Osteoblast (primary cell): ENCODE results near the gene MC2R. TPM values are rescaled to one million over a fixed set of nuclear protein-coding genes. Genes with fewer than 3 reads are reported as not detected.

Experiments
- DNase-seq: peaks from one replicate; pipeline ENCODE4 v3.0.0; 2011; ENCODE audit warnings: low spot score, mixed read lengths; ENCODE audit not compliant: insufficient read length; ENCODE audit errors: missing footprints
- H2AFZ ChIP-seq: 2 replicates; pipeline ENCODE4 v1.6.0; 2011; ENCODE audit warnings: mild to moderate bottlenecking, low read length
- H3K27ac ChIP-seq: 2 replicates; pipeline ENCODE4 v1.5.1; 2011; ENCODE audit warnings: mild to moderate bottlenecking, low read depth, low read length, moderate library complexity
- H3K27me3 ChIP-seq: 2 replicates; pipeline ENCODE4 v1.6.0; 2012; ENCODE audit warnings: mild to moderate bottlenecking, control low read depth, inconsistent platforms, low read length, moderate library complexity; ENCODE audit not compliant: insufficient read depth
- H3K36me3 ChIP-seq: 2 replicates; pipeline ENCODE4 v1.5.1; 2011; ENCODE audit warnings: mild to moderate bottlenecking, low read length, control low read depth, moderate library complexity; ENCODE audit not compliant: insufficient read depth
- H3K4me1 ChIP-seq: 2 replicates; pipeline ENCODE4 v1.5.1; 2011; ENCODE audit warnings: mild to moderate bottlenecking, low read length, control low read depth, moderate library complexity; ENCODE audit not compliant: insufficient read depth
- H3K4me2 ChIP-seq: 2 replicates; pipeline ENCODE4 v1.6.0; 2011; ENCODE audit warnings: mild to moderate bottlenecking, low read length; ENCODE audit not compliant: insufficient read depth
- H3K4me3 ChIP-seq: fragments of 200-600 bp; sonication (generic); 3 replicates; pipeline ENCODE4 v1.5.1; 2012; ENCODE audit warnings: mild to moderate bottlenecking, low read length, inconsistent platforms; ENCODE audit not compliant: insufficient read depth
- H3K79me2 ChIP-seq: 2 replicates; pipeline ENCODE4 v1.6.0; 2012; ENCODE audit warnings: mild to moderate bottlenecking, low read length, control low read depth, inconsistent platforms; ENCODE audit not compliant: insufficient read depth
- H3K9me3 ChIP-seq: 2 replicates; pipeline ENCODE4 v1.5.1; 2011; ENCODE audit warnings: low read depth, low read length, control low read depth
- H4K20me1 ChIP-seq: 2 replicates; pipeline ENCODE4 v1.6.0; 2012; ENCODE audit warnings: mild to moderate bottlenecking, low read length, control low read depth; ENCODE audit not compliant: insufficient read depth
- total RNA-seq: library from RNA; depleted of rRNA; stranded (reverse); fragments of >200 nt; gene quantifications from 2 replicates; pipeline ENCODE4 v1.2.3, GENCODE V29; 2012
- TF ChIP-seq, protein P1 (sequence below): IDR thresholded peaks from 2 replicates; pipeline ENCODE4 v1.5.1; 2011; ENCODE audit warnings: mild to moderate bottlenecking, low read depth, low read length, moderate library complexity; ENCODE audit errors: extremely low read depth

The MC2R gene
- total RNA-seq, 1 donor, result not detected

GRCh38 chr18:13934676-13935075 is 19.3 kb upstream of the MC2R start:
- Histone ChIP-seq H3K9me3 (peaks cover 2% of the 10 kb centered on the region), H3K79me2 (no peaks in the 10 kb centered on the region), H3K4me1 (no peaks in the 10 kb centered on the region), H3K27me3 (no peaks in the 10 kb centered on the region), H3K36me3 (no peaks in the 10 kb centered on the region), H3K4me3 (no peak overlapping the region), H3K4me2 (no peak overlapping the region), H3K27ac (no peak overlapping the region), H2AFZ (no peak overlapping the region), H4K20me1 (no peaks in the 10 kb centered on the region)
- TF ChIP-seq, protein P1, sequence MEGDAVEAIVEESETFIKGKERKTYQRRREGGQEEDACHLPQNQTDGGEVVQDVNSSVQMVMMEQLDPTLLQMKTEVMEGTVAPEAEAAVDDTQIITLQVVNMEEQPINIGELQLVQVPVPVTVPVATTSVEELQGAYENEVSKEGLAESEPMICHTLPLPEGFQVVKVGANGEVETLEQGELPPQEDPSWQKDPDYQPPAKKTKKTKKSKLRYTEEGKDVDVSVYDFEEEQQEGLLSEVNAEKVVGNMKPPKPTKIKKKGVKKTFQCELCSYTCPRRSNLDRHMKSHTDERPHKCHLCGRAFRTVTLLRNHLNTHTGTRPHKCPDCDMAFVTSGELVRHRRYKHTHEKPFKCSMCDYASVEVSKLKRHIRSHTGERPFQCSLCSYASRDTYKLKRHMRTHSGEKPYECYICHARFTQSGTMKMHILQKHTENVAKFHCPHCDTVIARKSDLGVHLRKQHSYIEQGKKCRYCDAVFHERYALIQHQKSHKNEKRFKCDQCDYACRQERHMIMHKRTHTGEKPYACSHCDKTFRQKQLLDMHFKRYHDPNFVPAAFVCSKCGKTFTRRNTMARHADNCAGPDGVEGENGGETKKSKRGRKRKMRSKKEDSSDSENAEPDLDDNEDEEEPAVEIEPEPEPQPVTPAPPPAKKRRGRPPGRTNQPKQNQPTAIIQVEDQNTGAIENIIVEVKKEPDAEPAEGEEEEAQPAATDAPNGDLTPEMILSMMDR, result no peak
- no peak for DNase-seq

- no peak overlapping the region for H2AFZ ChIP-seq
- H3K79me2 ChIP-seq, result no peaks in the 10 kb centered on the region
- H4K20me1 ChIP-seq, result no peaks in the 10 kb centered on the region
- no peak overlapping the region for H3K4me3 ChIP-seq
- no peaks in the 10 kb centered on the region for H3K4me1 ChIP-seq
- H3K4me2 ChIP-seq, result no peak overlapping the region
- no peak overlapping the region for H3K27ac ChIP-seq
- DNase-seq, result no peak
- H3K9me3 ChIP-seq, result peaks cover 2% of the 10 kb centered on the region
- TF ChIP-seq, protein P1, result no peak
- H3K27me3 ChIP-seq, result no peaks in the 10 kb centered on the region
- no peaks in the 10 kb centered on the region for H3K36me3 ChIP-seq
Observed at GRCh38 chr18:13934058-13934457, 18.7 kb upstream of the MC2R start.

DNA sequence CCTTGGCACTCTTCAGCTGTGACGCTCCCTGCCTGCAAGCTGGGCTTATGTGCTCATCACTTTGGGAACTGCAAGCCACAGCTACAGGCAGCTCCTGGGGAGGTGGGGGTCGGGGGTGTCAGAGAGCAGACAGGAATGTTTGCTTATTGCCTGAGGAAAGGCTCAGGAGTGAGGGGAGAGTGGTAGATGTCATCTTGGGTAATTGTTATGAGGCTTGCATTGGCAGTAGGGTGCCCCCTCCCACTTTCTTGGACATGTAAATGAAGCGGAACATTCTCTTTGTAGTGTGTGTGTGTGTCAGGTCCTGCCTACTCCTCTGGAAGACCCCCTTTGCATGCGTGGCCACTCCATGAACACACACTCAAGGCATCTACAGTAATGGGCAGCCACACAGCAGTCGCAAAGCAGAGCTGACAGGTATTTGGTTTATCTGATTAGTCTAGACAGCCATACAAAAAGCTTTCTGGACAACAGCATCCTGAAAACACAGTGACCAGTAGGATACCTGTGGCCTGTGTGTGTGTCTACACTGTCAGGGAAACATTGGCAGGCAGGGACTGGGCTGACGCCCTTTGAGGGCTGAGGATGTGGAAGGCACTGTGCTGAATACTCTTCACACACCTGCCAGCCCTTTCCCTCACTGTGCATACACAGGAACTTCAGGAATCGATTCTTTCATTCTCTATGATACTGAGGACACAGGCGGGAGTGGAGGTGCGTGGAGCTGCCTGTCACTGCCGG is 17.1 kb upstream of the MC2R start:
- Histone ChIP-seq H3K36me3 (no peaks in the 10 kb centered on the region), H3K27me3 (no peaks in the 10 kb centered on the region), H3K4me3 (no peak overlapping the region), H4K20me1 (no peaks in the 10 kb centered on the region), H3K79me2 (no peaks in the 10 kb centered on the region), H3K4me2 (no peak overlapping the region), H3K9me3 (peaks cover 2% of the 10 kb centered on the region), H3K27ac (no peak overlapping the region), H2AFZ (no peak overlapping the region), H3K4me1 (no peaks in the 10 kb centered on the region)
- TF ChIP-seq, protein P1, result no peak
- DNase-seq, result no peak

DNA sequence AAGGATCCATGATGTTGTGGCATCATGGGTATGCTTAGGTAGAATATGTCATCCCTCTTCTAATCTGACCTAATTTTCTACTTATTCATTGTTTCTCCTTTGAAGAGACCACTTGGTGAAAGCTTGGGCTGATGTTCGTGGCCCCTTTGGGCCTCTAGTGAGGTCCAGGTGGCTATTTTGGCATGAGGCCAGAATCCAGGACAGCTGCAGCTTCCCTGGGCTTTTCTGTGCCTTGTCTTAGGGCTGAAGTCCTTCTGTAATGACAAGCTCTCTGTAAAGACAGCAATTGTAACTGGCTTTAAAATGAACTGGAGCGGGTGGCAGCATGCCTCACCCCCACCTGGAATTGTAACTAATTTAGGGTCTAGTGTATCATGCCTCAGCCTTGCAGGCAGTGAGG is 15.6 kb upstream of the MC2R start:
- DNase-seq, result no peak
- Histone ChIP-seq H3K4me3 (no peak overlapping the region), H4K20me1 (no peaks in the 10 kb centered on the region), H3K36me3 (no peaks in the 10 kb centered on the region), H2AFZ (no peak overlapping the region), H3K9me3 (peaks cover 2% of the 10 kb centered on the region), H3K79me2 (no peaks in the 10 kb centered on the region), H3K4me1 (no peaks in the 10 kb centered on the region), H3K27ac (no peak overlapping the region), H3K4me2 (no peak overlapping the region), H3K27me3 (no peaks in the 10 kb centered on the region)
- TF ChIP-seq, protein P1, result no peak
